Fibroblast of lung (primary cell): ENCODE measurements around the gene ZNF37A.

Experiments used
- CTCF ChIP-seq, 2 donors: IDR thresholded peaks in 1 of 2; conservative IDR thresholded peaks in 1 of 2; 1 replicate in 1 of 2; 2 replicates in 1 of 2; pipeline ENCODE4 v1.5.1; 2011 to 2012; ENCODE audit warnings: low read length in 2 of 2, control low read depth in 1 of 2, inconsistent platforms in 1 of 2, low read depth in 1 of 2, mild to moderate bottlenecking in 1 of 2
- EZH2 ChIP-seq: IDR thresholded peaks from 2 replicates; pipeline ENCODE4 v1.5.1; 2012; ENCODE audit warnings: low read length, control low read depth, mild to moderate bottlenecking; ENCODE audit errors: missing control alignments

GRCh38 chr10:38174336-38174735, 80.2 kb downstream of the ZNF37A start:
- TF ChIP-seq CTCF (conservative IDR thresholded peaks at IDR 0.05 in 1 of 2, IDR thresholded peaks at IDR 0.05 in 1 of 2; ENCODE audit: low read depth in 1 of 2, low read length in 2 of 2) (no peak), EZH2 (no peak)
